ENCODE measurements around the gene CLIC5.

Gene CLIC5

GRCh38 chr6:45841062-45841461, 174.6 kb downstream of the CLIC5 start:
- no peak overlapping the region for H3K4me3 ChIP-seq (ENCODE audit: low read length in 2 of 2)
- H3K9ac ChIP-seq (ENCODE audit: low read depth in 1 of 2, low read length in 2 of 2): no peak overlapping the region
- no peaks in the 10 kb centered on the region for H3K27me3 ChIP-seq (ENCODE audit: control insufficient read depth in 2 of 2, insufficient read depth in 2 of 2, low read length in 2 of 2)
- H3K4me1 ChIP-seq (ENCODE audit: control insufficient read depth in 2 of 2, insufficient read depth in 2 of 2, low read length in 2 of 2): no peaks in the 10 kb centered on the region
- no peak overlapping the region for H3K27ac ChIP-seq (ENCODE audit: low read depth in 2 of 2, low read length in 2 of 2)
- no peaks in the 10 kb centered on the region for H3K9me3 ChIP-seq (ENCODE audit: control insufficient read depth in 2 of 2, low read length in 2 of 2)
- no peaks in the 10 kb centered on the region for H3K36me3 ChIP-seq (ENCODE audit: control insufficient read depth in 2 of 2, insufficient read depth in 2 of 2, low read length in 2 of 2)

GRCh38 chr6:45838996-45839395, 176.7 kb downstream of the CLIC5 start:
- H3K27me3 ChIP-seq (ENCODE audit: control insufficient read depth in 2 of 2, insufficient read depth in 2 of 2, low read length in 2 of 2): no peaks in the 10 kb centered on the region
- H3K9me3 ChIP-seq (ENCODE audit: control insufficient read depth in 2 of 2, low read length in 2 of 2): no peaks in the 10 kb centered on the region
- H3K4me1 ChIP-seq (ENCODE audit: control insufficient read depth in 2 of 2, insufficient read depth in 2 of 2, low read length in 2 of 2): no peaks in the 10 kb centered on the region
- no peak overlapping the region for H3K27ac ChIP-seq (ENCODE audit: low read depth in 2 of 2, low read length in 2 of 2)
- H3K4me3 ChIP-seq (ENCODE audit: low read length in 2 of 2): no peak overlapping the region
- no peak overlapping the region for H3K9ac ChIP-seq (ENCODE audit: low read depth in 1 of 2, low read length in 2 of 2)
- H3K36me3 ChIP-seq (ENCODE audit: control insufficient read depth in 2 of 2, insufficient read depth in 2 of 2, low read length in 2 of 2): no peaks in the 10 kb centered on the region

- Histone ChIP-seq H3K36me3 (ENCODE audit: control insufficient read depth in 2 of 2, insufficient read depth in 2 of 2, low read length in 2 of 2) (no peaks in the 10 kb centered on the region), H3K9ac (ENCODE audit: low read depth in 1 of 2, low read length in 2 of 2) (no peak overlapping the region), H3K9me3 (ENCODE audit: control insufficient read depth in 2 of 2, low read length in 2 of 2) (no peaks in the 10 kb centered on the region), H3K27me3 (ENCODE audit: control insufficient read depth in 2 of 2, insufficient read depth in 2 of 2, low read length in 2 of 2) (no peaks in the 10 kb centered on the region), H3K4me1 (ENCODE audit: control insufficient read depth in 2 of 2, insufficient read depth in 2 of 2, low read length in 2 of 2) (no peaks in the 10 kb centered on the region), H3K27ac (ENCODE audit: low read depth in 2 of 2, low read length in 2 of 2) (no peak overlapping the region), H3K4me3 (ENCODE audit: low read length in 2 of 2) (no peak overlapping the region)
These were observed 177.2 kb downstream of the CLIC5 start for GRCh38 chr6:45838451-45838850.

GRCh38 chr6:45837541-45838200, 178.0 kb downstream of the CLIC5 start:
- Histone ChIP-seq H3K4me3 (ENCODE audit: low read length in 2 of 2) (no peak overlapping the region), H3K27me3 (ENCODE audit: control insufficient read depth in 2 of 2, insufficient read depth in 2 of 2, low read length in 2 of 2) (no peaks in the 10 kb centered on the region), H3K4me1 (ENCODE audit: control insufficient read depth in 2 of 2, insufficient read depth in 2 of 2, low read length in 2 of 2) (no peaks in the 10 kb centered on the region), H3K27ac (ENCODE audit: low read depth in 2 of 2, low read length in 2 of 2) (no peak overlapping the region), H3K9me3 (ENCODE audit: control insufficient read depth in 2 of 2, low read length in 2 of 2) (no peaks in the 10 kb centered on the region), H3K9ac (ENCODE audit: low read depth in 1 of 2, low read length in 2 of 2) (no peak overlapping the region), H3K36me3 (ENCODE audit: control insufficient read depth in 2 of 2, insufficient read depth in 2 of 2, low read length in 2 of 2) (no peaks in the 10 kb centered on the region)

- no peak overlapping the region for H3K9ac ChIP-seq (ENCODE audit: low read depth in 1 of 2, low read length in 2 of 2)
These were observed 178.7 kb downstream of the CLIC5 start for GRCh38 chr6:45836984-45837383.

GRCh38 chr6:45836438-45836824, 179.2 kb downstream of the CLIC5 start:
- Histone ChIP-seq H3K27me3 (ENCODE audit: control insufficient read depth in 2 of 2, insufficient read depth in 2 of 2, low read length in 2 of 2) (no peaks in the 10 kb centered on the region), H3K9ac (ENCODE audit: low read depth in 1 of 2, low read length in 2 of 2) (no peak overlapping the region), H3K36me3 (ENCODE audit: control insufficient read depth in 2 of 2, insufficient read depth in 2 of 2, low read length in 2 of 2) (no peaks in the 10 kb centered on the region)

More at GRCh38 chr6:45836984-45837383, 178.7 kb downstream of the CLIC5 start:
- Histone ChIP-seq H3K4me3 (ENCODE audit: low read length in 2 of 2) (no peak overlapping the region), H3K36me3 (ENCODE audit: control insufficient read depth in 2 of 2, insufficient read depth in 2 of 2, low read length in 2 of 2) (no peaks in the 10 kb centered on the region), H3K4me1 (ENCODE audit: control insufficient read depth in 2 of 2, insufficient read depth in 2 of 2, low read length in 2 of 2) (no peaks in the 10 kb centered on the region), H3K27me3 (ENCODE audit: control insufficient read depth in 2 of 2, insufficient read depth in 2 of 2, low read length in 2 of 2) (no peaks in the 10 kb centered on the region), H3K9me3 (ENCODE audit: control insufficient read depth in 2 of 2, low read length in 2 of 2) (no peaks in the 10 kb centered on the region), H3K27ac (ENCODE audit: low read depth in 2 of 2, low read length in 2 of 2) (no peak overlapping the region)

GRCh38 chr6:45835721-45836437, 179.8 kb downstream of the CLIC5 start:
- H3K4me1 ChIP-seq (ENCODE audit: control insufficient read depth in 2 of 2, insufficient read depth in 2 of 2, low read length in 2 of 2): no peaks in the 10 kb centered on the region

More at GRCh38 chr6:45836438-45836824, 179.2 kb downstream of the CLIC5 start:
- no peaks in the 10 kb centered on the region for H3K4me1 ChIP-seq (ENCODE audit: control insufficient read depth in 2 of 2, insufficient read depth in 2 of 2, low read length in 2 of 2)
- H3K27ac ChIP-seq (ENCODE audit: low read depth in 2 of 2, low read length in 2 of 2): no peak overlapping the region
- no peaks in the 10 kb centered on the region for H3K9me3 ChIP-seq (ENCODE audit: control insufficient read depth in 2 of 2, low read length in 2 of 2)
- no peak overlapping the region for H3K4me3 ChIP-seq (ENCODE audit: low read length in 2 of 2)

GRCh38 chr6:45832063-45832462, 183.6 kb downstream of the CLIC5 start:
- Histone ChIP-seq H3K27ac (ENCODE audit: low read depth in 2 of 2, low read length in 2 of 2) (no peak overlapping the region), H3K36me3 (ENCODE audit: control insufficient read depth in 2 of 2, insufficient read depth in 2 of 2, low read length in 2 of 2) (no peaks in the 10 kb centered on the region), H3K27me3 (ENCODE audit: control insufficient read depth in 2 of 2, insufficient read depth in 2 of 2, low read length in 2 of 2) (peaks cover 0 to 3% of the 10 kb centered on the region in 2 donors), H3K9me3 (ENCODE audit: control insufficient read depth in 2 of 2, low read length in 2 of 2) (no peaks in the 10 kb centered on the region), H3K4me1 (ENCODE audit: control insufficient read depth in 2 of 2, insufficient read depth in 2 of 2, low read length in 2 of 2) (peaks cover 0 to 3% of the 10 kb centered on the region in 2 donors), H3K4me3 (ENCODE audit: low read length in 2 of 2) (no peak overlapping the region), H3K9ac (ENCODE audit: low read depth in 1 of 2, low read length in 2 of 2) (no peak overlapping the region)

More at GRCh38 chr6:45835721-45836437, 179.8 kb downstream of the CLIC5 start:
- Histone ChIP-seq H3K27me3 (ENCODE audit: control insufficient read depth in 2 of 2, insufficient read depth in 2 of 2, low read length in 2 of 2) (no peaks in the 10 kb centered on the region), H3K9ac (ENCODE audit: low read depth in 1 of 2, low read length in 2 of 2) (no peak overlapping the region), H3K4me3 (ENCODE audit: low read length in 2 of 2) (no peak overlapping the region), H3K36me3 (ENCODE audit: control insufficient read depth in 2 of 2, insufficient read depth in 2 of 2, low read length in 2 of 2) (no peaks in the 10 kb centered on the region), H3K27ac (ENCODE audit: low read depth in 2 of 2, low read length in 2 of 2) (no peak overlapping the region), H3K9me3 (ENCODE audit: control insufficient read depth in 2 of 2, low read length in 2 of 2) (no peaks in the 10 kb centered on the region)

Measured in mucosa of rectum (tissue), 2 donors.